Endothelial cell of umbilical vein (primary cell): Measurements from ENCODE around the gene COL20A1.

Source experiments
- CTCF ChIP-seq, 2 donors: IDR thresholded peaks; 1 replicate in 1 of 2; 2 replicates in 1 of 2; pipeline ENCODE4 v1.5.1; 2011; ENCODE audit warnings: low read length in 2 of 2, mild to moderate bottlenecking in 2 of 2, moderate library complexity in 2 of 2, control low read depth in 1 of 2, inconsistent platforms in 1 of 2, low read depth in 1 of 2; ENCODE audit not compliant: insufficient read depth in 1 of 2; ENCODE audit errors: extremely low read depth in 1 of 2
- EZH2 ChIP-seq: IDR thresholded peaks from 2 replicates; pipeline ENCODE4 v1.6.1; 2012; ENCODE audit warnings: borderline replicate concordance, low read depth, mild to moderate bottlenecking, moderate library complexity, low read length, inconsistent platforms; ENCODE audit not compliant: severe bottlenecking
- MYC ChIP-seq: IDR thresholded peaks from one replicate; pipeline ENCODE4 v1.6.1; 2011; ENCODE audit warnings: mild to moderate bottlenecking, low read depth, low read length

DNA sequence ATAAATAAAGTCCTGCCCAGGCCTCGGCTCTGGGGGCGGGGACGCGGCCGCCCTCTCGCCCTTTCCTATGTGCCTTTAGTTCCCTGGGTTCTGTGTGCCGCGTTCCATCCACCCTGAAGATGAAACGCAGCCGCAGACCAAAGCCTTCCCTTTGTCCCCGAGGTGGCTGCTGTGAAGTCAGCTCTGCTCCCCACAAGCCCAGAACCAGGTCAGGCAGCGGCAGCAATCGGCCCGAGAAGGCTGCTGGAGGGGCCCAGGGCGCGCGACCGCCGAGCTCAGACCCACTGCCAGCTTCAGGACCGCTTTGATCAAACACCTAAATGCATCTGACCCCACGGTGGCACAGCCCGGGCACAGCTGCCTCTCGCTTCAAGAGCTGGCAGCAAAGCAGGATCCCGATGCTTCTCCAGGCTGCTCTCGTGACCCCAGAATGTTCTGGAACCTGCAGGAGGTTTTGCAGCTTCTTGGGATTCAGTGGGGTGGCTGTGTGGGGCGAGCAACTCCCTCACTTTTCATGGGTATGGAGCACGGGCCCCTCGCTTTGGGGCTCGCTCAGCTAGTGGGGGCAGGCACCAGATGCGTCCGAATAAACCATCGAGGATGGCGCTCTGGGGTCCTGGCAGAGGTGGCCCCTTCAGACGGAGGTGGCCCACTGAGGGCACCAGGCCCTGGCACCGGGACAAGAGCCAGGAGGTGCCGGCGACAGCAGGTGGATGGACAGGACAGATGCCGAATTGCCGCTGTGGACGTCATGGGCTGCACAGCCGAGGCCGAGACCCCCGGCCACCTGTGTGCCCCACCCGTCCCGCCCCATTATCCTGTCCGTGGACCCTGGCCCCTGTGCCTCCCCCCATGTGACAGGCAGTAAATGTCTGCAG is 55.2 kb downstream of the COL20A1 start:
- TF ChIP-seq MYC (no peak), EZH2 (no peak), CTCF (IDR thresholded peaks at IDR 0.05; ENCODE audit: extremely low read depth in 1 of 2, insufficient read depth in 1 of 2, low read depth in 1 of 2, low read length in 2 of 2) (no peak)
